SJSA1 (cell line): Measurements from ENCODE around the gene L2HGDH. TPM values are rescaled to one million over a fixed set of nuclear protein-coding genes. Genes with fewer than 3 reads are reported as not detected.
A peak's percentile ranks its signal among the peaks of the same experiment; 100 is the strongest.

Experiments
- DNase-seq, 2 experiments: peaks; one replicate each; pipeline ENCODE4 v3.0.0-alpha.2; 2015 to 2020; ENCODE audit warnings: low spot score in 2 of 2, low read depth in 1 of 2
- H3K27ac ChIP-seq: fragments of 250-450 bp; sonication (Bioruptor Pico); 2 replicates; pipeline ENCODE4 v1.5.1; 2020; ENCODE audit warnings: mild to moderate bottlenecking, moderate library complexity
- H3K27me3 ChIP-seq: fragments of 250-450 bp; sonication (Bioruptor Pico); replicated peaks from 2 replicates; pipeline ENCODE4 v1.5.1; 2020; ENCODE audit warnings: mild to moderate bottlenecking, moderate library complexity
- H3K36me3 ChIP-seq: fragments of 250-450 bp; sonication (Bioruptor Pico); 2 replicates; pipeline ENCODE4 v1.5.1; 2020; ENCODE audit warnings: mild to moderate bottlenecking
- H3K4me1 ChIP-seq: fragments of 250-450 bp; sonication (Bioruptor Pico); replicated peaks from 2 replicates; pipeline ENCODE4 v1.6.1; 2021; ENCODE audit warnings: mild to moderate bottlenecking
- H3K4me3 ChIP-seq: fragments of 250-450 bp; sonication (Bioruptor Pico); 2 replicates; pipeline ENCODE4 v1.5.1; 2020; ENCODE audit warnings: mild to moderate bottlenecking
- H3K9me3 ChIP-seq: fragments of 250-450 bp; sonication (Bioruptor Pico); replicated peaks from 2 replicates; pipeline ENCODE4 v1.5.1; 2020; ENCODE audit warnings: mild to moderate bottlenecking
- total RNA-seq: library from RNA; depleted of rRNA; stranded (reverse); fragments of >200 nt; shearing (Covaris generic); gene quantifications from 2 replicates; pipeline ENCODE4 v1.2.3, GENCODE V29; 2014

The L2HGDH gene
- total RNA-seq, 1 experiment from 2014 or later, result 4.6 TPM

GRCh38 chr14:50247245-50247644, 64.8 kb downstream of the L2HGDH start:
- H3K4me1 ChIP-seq, result no peaks in the 10 kb centered on the region
- 0 out of 2 replicates have a peak, but pooled peaks cover 2% of the 10 kb centered on the region for H3K36me3 ChIP-seq
- no peaks in the 10 kb centered on the region for H3K27me3 ChIP-seq
- no peak overlapping the region for H3K4me3 ChIP-seq
- no peak overlapping the region for H3K27ac ChIP-seq
- no peaks in the 10 kb centered on the region for H3K9me3 ChIP-seq
- no peak for DNase-seq

DNA sequence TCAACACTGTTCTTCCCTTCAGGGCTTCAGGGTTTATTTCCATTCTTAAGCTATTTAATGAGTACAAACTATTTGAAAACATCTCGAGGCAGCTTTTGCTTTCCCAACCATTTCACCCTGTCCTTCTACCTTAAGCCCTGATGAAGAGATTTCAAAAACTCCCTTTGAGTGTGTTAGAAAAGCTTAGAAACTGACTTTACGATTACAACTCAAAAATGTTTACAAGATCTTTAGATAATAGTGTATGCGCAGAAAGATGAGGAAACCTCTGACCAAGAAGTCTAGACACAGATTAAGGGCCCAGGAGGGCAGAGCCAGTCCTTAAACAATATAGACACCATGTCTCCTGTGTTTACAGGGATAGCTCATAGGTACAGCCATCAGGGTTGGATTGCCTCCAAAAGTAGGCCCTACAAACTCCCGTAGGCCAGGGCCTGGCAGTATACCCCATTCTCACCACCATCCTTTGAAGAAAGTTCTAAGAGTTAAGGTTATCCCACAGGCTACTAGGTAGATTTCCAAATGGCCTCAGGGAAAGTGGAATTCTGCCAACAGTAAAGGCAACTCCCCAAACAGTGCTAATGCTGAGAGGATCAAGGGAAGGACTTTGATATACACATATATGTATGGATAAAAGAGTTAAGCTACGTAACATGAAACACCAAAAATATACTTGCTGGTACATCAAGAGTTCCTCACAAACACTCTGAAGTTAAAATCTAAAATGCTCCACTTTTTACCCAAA, 69.3 kb downstream of the L2HGDH start:
- Histone ChIP-seq H3K27me3 (no peaks in the 10 kb centered on the region), H3K9me3 (no peaks in the 10 kb centered on the region), H3K4me3 (no peak overlapping the region), H3K4me1 (no peaks in the 10 kb centered on the region), H3K36me3 (0 out of 2 replicates have a peak, but pooled peaks cover 2% of the 10 kb centered on the region), H3K27ac (no peak overlapping the region)
- no peak for DNase-seq

GRCh38 chr14:50242096-50242495, 69.9 kb downstream of the L2HGDH start:
- Histone ChIP-seq H3K4me3 (no peak overlapping the region), H3K4me1 (no peaks in the 10 kb centered on the region), H3K36me3 (0 out of 2 replicates have a peak, but pooled peaks cover 2% of the 10 kb centered on the region), H3K27me3 (no peaks in the 10 kb centered on the region), H3K9me3 (no peaks in the 10 kb centered on the region), H3K27ac (no peak overlapping the region)
- no peak for DNase-seq

DNA sequence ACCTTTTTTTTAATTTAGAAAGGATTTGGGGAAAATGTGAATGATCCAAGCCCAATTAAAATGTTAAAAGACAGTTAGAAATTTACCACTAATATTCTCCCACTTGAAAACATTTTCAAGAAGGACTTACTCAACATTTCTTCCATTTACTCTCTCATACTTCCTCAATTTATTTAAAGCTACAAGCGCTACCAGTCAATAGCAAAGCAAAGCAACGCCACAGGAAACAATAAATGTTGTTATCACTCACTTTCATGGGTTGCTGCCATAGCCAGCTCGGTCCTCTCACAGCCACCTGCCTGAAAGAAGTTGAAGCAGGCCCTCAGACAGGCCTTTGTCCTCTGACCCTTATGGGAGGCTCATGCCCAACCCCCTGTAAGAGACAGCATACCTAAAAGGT, 74.6 kb downstream of the L2HGDH start:
- H3K4me1 ChIP-seq, result peaks cover 2% of the 10 kb centered on the region
- no peak overlapping the region for H3K27ac ChIP-seq
- H3K36me3 ChIP-seq, result no peaks in the 10 kb centered on the region
- no peak overlapping the region for H3K4me3 ChIP-seq
- H3K27me3 ChIP-seq, result no peaks in the 10 kb centered on the region
- DNase-seq, result no peak
- H3K9me3 ChIP-seq, result no peaks in the 10 kb centered on the region

DNA sequence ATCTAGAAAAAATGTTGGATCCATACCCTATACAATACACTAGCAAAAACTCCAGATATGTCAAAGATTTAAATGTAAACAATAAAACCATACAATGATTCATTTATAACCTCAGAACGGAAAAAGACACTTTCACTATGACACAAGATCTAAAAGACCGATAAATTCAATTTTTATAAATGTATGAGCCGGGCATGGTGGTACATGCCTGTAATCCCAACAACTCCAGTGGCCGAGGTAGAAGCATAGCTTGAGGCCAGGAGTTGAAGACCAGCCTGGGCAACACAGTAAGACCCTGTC, 78.1 kb downstream of the L2HGDH start:
- Histone ChIP-seq H3K27ac (no peak overlapping the region), H3K4me3 (no peak overlapping the region), H3K36me3 (peaks cover 8% of the 10 kb centered on the region; the same call in 1 of the 2 replicates), H3K27me3 (no peaks in the 10 kb centered on the region), H3K4me1 (peaks cover 14% of the 10 kb centered on the region), H3K9me3 (no peaks in the 10 kb centered on the region)
- DNase-seq, result no peak

DNA sequence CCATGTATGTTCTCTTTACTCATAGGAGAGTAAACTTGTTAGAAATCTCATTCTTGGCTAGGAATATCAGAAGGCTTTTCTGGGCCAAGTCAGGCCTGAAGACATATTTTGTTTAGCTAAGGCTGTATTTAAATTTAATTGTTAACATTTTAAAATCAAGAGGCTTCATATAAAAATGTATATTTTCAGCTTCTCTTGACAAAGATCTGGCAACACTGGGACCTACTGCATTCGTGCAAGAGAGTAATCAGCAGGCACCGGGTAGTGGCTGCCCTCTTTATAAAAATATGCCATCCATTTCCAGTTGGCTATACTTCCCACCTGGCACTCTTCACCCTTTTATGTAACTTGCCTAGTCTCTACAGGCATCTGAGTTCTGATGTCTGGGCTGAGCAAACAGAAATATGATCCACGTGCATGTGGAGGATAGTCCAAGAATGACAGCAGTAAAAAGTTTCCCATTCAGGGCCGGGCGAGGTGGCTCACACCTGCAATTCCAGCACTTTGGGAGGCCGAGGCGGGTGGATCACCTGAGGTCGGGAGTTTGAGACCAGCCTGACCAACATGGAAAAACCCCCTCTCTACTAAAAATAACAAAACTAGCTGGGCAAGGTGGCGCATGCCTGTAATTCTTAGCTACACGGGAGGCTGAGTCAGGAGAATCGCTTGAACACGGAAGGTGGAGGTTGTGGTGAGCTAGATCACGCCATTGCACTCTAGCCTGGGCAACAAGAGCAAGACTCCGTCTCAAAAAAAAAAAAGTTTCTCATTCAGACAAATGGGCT, 78.7 kb downstream of the L2HGDH start:
- peaks cover 12% of the 10 kb centered on the region for H3K36me3 ChIP-seq

DNA sequence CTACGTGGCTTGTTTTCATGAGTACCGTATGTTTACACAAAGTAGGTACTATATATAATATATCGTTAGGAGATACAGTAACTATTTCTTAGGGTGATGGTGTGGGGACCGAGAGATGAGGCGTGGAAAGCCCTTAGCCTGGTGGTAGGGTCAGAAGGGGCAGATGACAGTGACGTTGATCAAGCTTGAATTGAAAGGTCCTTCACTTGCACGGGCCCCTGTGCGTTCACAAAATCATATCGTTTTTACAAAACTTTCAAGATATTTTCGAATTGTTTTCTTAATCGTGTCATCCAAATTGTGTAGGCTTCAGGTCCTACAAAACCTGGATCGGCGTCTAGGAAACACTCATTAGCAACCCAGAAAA, 79.8 kb downstream of the L2HGDH start:
- Histone ChIP-seq H3K27me3 (no peaks in the 10 kb centered on the region), H3K4me1 (peaks cover 14% of the 10 kb centered on the region), H3K4me3 (peak overlapping the region; percentile 91), H3K9me3 (no peaks in the 10 kb centered on the region), H3K27ac (peak overlapping the region; percentile 85), H3K36me3 (peaks cover 15% of the 10 kb centered on the region)
- DNase-seq, result no peak

More for the DNA sequence above, 78.7 kb downstream of the L2HGDH start:
- Histone ChIP-seq H3K4me1 (peaks cover 14% of the 10 kb centered on the region), H3K27ac (no peak overlapping the region), H3K27me3 (no peaks in the 10 kb centered on the region), H3K9me3 (no peaks in the 10 kb centered on the region), H3K4me3 (no peak overlapping the region)
- DNase-seq, result no peak

DNA sequence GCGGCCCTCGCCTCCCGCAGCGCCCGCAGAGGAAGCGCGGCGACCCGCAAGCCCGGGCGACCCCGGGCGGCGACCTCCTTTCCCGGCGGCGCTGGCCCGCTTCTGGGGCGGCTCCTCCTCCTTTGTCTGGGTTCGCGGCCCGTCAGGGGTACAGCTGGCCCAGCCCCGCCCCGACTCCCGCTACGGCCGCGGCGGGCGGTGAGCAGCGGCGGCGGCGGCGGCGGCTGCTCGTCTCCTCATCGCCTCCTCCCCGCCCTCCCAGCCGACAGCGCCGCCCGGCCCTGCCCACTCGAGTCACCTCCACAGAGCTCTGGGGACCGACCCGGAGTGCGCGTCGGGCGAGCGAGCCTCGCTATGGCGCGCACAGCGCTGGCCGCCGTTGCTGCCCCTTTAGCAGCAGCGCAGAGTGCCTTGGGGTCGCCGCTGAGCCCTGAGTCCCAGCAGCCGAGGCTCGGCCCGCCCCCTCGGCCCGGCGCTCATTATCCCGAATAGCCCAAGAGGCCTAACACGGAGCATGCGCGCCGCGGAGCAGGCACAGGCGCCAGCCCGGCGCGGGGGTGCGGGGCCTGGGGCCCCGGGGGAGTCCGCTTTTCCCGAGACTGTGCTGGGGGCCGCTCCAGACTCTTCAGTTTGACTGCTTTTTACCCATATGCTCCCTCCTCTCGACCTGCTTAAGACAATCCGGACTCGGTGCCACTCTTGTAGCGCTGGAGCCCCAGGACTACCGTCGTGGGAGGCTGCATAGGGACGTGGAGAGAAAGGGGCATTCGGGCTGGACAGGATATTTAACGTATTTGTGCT, 80.4 kb downstream of the L2HGDH start, which contains the start of gene SOS2:
Gene SOS2, minus strand, starts transcription at position 104 of the 801 bp plus-strand sequence. CDS start 295 bp downstream, outside the sequence.
- Histone ChIP-seq H3K27me3 (no peaks in the 10 kb centered on the region), H3K36me3 (peaks cover 15% of the 10 kb centered on the region), H3K27ac (peak within 1 kb of the TSS; percentile 85), H3K9me3 (no peaks in the 10 kb centered on the region), H3K4me3 (peak within 1 kb of the TSS; percentile 91), H3K4me1 (peaks cover 14% of the 10 kb centered on the region)
- DNase-seq, result peak; percentile 82 to 92

DNA sequence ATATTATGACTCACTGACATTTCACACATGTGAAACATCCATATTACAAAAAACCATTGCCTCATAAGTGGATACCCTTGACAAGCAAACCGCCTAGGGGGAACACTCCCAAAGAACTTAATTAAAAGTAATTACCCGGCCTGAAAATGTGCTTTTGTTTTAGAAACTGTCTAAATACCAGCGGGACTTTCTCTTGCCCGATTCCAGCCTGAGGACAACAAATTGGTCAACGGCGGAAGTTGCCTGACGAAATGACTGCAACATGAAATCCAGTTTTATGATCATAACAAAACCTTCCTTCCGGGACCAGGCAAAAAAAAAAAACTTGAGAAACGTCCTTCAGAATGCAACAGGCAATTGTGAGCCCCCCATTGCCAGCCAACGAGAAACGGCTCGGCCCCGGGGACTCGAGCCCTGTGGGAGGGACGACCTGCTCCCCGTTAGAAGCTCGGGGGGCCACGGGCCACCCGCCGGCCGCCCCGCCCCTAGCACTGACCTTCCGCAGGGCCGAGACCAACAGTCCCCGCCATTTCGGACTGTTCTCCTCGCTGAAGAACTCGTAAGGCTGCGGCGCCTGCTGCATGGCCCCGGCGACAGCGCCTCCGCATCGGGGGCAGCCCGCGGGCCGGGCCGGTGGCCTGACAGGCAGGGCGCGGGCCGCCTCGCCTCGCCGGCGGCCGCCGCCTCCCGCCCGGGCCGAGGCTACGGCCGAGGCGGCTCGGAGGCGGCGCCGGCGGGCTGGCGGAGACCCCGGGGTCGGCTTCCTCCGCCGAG, 81.1 kb downstream of the L2HGDH start:
- no peaks in the 10 kb centered on the region for H3K27me3 ChIP-seq
- peaks cover 15% of the 10 kb centered on the region for H3K36me3 ChIP-seq
- H3K27ac ChIP-seq, result peak overlapping the region; percentile 85
- DNase-seq, result peak; percentile 42 to 64
- peak overlapping the region; percentile 91 for H3K4me3 ChIP-seq
- no peaks in the 10 kb centered on the region for H3K9me3 ChIP-seq
- peaks cover 14% of the 10 kb centered on the region for H3K4me1 ChIP-seq

DNA sequence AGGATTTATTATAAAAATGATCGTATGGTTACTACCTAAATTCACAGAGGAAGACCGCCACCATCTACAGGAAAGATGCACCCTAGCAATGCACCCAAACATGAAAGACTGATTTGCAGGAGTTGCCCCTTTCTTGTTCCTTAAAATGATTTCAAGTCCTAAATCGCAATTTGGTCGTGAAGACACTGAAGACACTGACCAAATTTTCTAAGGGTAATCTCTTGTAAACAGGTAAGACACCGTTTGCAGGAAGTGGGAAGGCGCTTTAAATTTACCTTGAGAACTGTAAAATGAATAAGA, 81.7 kb downstream of the L2HGDH start:
- Histone ChIP-seq H3K36me3 (peaks cover 15% of the 10 kb centered on the region), H3K4me1 (peaks cover 18% of the 10 kb centered on the region), H3K4me3 (peak overlapping the region; percentile 91), H3K27me3 (no peaks in the 10 kb centered on the region), H3K9me3 (no peaks in the 10 kb centered on the region), H3K27ac (peak overlapping the region; percentile 85)
- DNase-seq, result no peak

- Histone ChIP-seq H3K27me3 (no peaks in the 10 kb centered on the region), H3K4me3 (peak overlapping the region; percentile 91), H3K4me1 (peaks cover 18% of the 10 kb centered on the region), H3K9me3 (no peaks in the 10 kb centered on the region), H3K36me3 (peaks cover 15% of the 10 kb centered on the region), H3K27ac (no peak overlapping the region)
- no peak for DNase-seq
These were observed 82.3 kb downstream of the L2HGDH start for GRCh38 chr14:50229681-50230080.

- Histone ChIP-seq H3K36me3 (peaks cover 15% of the 10 kb centered on the region), H3K9me3 (no peaks in the 10 kb centered on the region), H3K4me3 (no peak overlapping the region), H3K27ac (no peak overlapping the region), H3K4me1 (peaks cover 18% of the 10 kb centered on the region), H3K27me3 (no peaks in the 10 kb centered on the region)
- DNase-seq, result no peak
These were observed 83.7 kb downstream of the L2HGDH start for GRCh38 chr14:50228313-50228712.

GRCh38 chr14:50225974-50226297, 86.1 kb downstream of the L2HGDH start:
- Histone ChIP-seq H3K36me3 (peaks cover 7% of the 10 kb centered on the region), H3K4me1 (peaks cover 10% of the 10 kb centered on the region), H3K4me3 (no peak overlapping the region), H3K9me3 (no peaks in the 10 kb centered on the region), H3K27ac (no peak overlapping the region), H3K27me3 (no peaks in the 10 kb centered on the region)
- DNase-seq, result no peak
